Sigmoid colon (tissue), 7 donors: Measurements from ENCODE around the gene TGFBR1. TPM values are rescaled to one million over a fixed set of nuclear protein-coding genes. Genes with fewer than 3 reads are reported as not detected.

Experiments
- DNase-seq: peaks from one replicate; pipeline ENCODE4 v3.0.0-alpha.2; 2019
- H3K27ac ChIP-seq, 4 donors: fragments of 200-600 bp; sonication (generic); one replicate each; pipeline ENCODE4 v1.5.1; 2016 to 2019; ENCODE audit warnings: mild to moderate bottlenecking in 1 of 4
- H3K27me3 ChIP-seq, 3 donors: fragments of 200-600 bp; sonication (generic); one replicate each; pipeline ENCODE4 v1.5.1; 2019; ENCODE audit warnings: mild to moderate bottlenecking in 1 of 3
- H3K36me3 ChIP-seq, 4 donors: fragments of 200-600 bp; sonication (generic); one replicate each; pipeline ENCODE4 v1.5.1; 2016 to 2019
- H3K4me1 ChIP-seq, 4 donors: fragments of 200-600 bp; sonication (generic); one replicate each; pipeline ENCODE4 v1.5.1; 2017 to 2019
- H3K4me3 ChIP-seq, 4 donors: fragments of 200-600 bp; sonication (generic); one replicate each; pipeline ENCODE4 v1.5.1; 2017 to 2019; ENCODE audit warnings: mild to moderate bottlenecking in 2 of 4, moderate library complexity in 1 of 4
- H3K9me3 ChIP-seq, 4 donors: fragments of 200-600 bp in 3 of 4; sonication (generic) in 3 of 4; one replicate each; pipeline versions ENCODE4 v1.5.1 to v1.6.1; 2013 to 2019
- CTCF ChIP-seq, 4 experiments: fragments of 450-650 bp in 3 of 4; fragments of 200-600 bp in 1 of 4; IDR thresholded peaks; one replicate each; pipeline ENCODE4 v1.5.1; 2016 to 2019; ENCODE audit warnings: antibody characterized with exemption in 4 of 4, mild to moderate bottlenecking in 3 of 4, moderate library complexity in 2 of 4
- EP300 ChIP-seq, 4 donors: sonication (generic); formaldehyde crosslinking; IDR thresholded peaks; one replicate each; pipeline ENCODE4 v1.6.1; 2017; ENCODE audit warnings: antibody characterized with exemption in 4 of 4
- POLR2A ChIP-seq, 2 donors: fragments of 450-650 bp; IDR thresholded peaks; one replicate each; pipeline ENCODE4 v1.6.1; 2016; ENCODE audit warnings: antibody characterized with exemption in 2 of 2, mild to moderate bottlenecking in 2 of 2, moderate library complexity in 2 of 2
- POLR2AphosphoS5 ChIP-seq, 4 donors: sonication (generic); formaldehyde crosslinking; IDR thresholded peaks; one replicate each; pipeline ENCODE4 v1.6.1; 2017; ENCODE audit warnings: antibody characterized with exemption in 4 of 4
- WGBS, 2 donors: extraction: QIAGEN DNeasy Blood & Tissue Kit; methylation state at CpG; one replicate each; pipeline ENCODE4 v1.1.7; 2013; 5-methylcytosine and 5-hydroxymethylcytosine counted together
- intact Hi-C: fragments of 100-400 bp; cut with DNase I; formaldehyde crosslinking; loops from one replicate; pipeline ENCODE4 v1.15.1; 2023
- polyA plus RNA-seq, 3 donors: library from polyadenylated mRNA; stranded (reverse); fragments of 200-250 nt; gene quantifications; one replicate each; pipeline ENCODE4 v1.2.3, GENCODE V29; 2013
- total RNA-seq, 4 donors: library from RNA; depleted of rRNA; stranded (reverse); fragments of >200 nt; gene quantifications; one replicate each; pipeline ENCODE4 v1.1.0, GENCODE V29; 2016
- donor health status: healthy with polysubstance abuse.
- donor health status: Bipolar disorder and iron deficiency.
- donor health status: healthy.

Gene TGFBR1
- total and polyA plus RNA-seq, 7 donors = 3.9 to 84.3 (median 48.4) TPM

GRCh38 chr9:99171225-99172123 lies 66.6 kb downstream of the TGFBR1 start:
- no peaks in the 10 kb centered on the region for H3K27me3 ChIP-seq
- H3K4me3 ChIP-seq = no peak overlapping the region
- no peaks in the 10 kb centered on the region for H3K9me3 ChIP-seq
- H3K36me3 ChIP-seq = no peaks in the 10 kb centered on the region
- H3K27ac ChIP-seq = no peak overlapping the region
- no peak for TF ChIP-seq EP300 (IDR thresholded peaks at IDR 0.05)
- peaks cover 0 to 12% (median 10%) of the 10 kb centered on the region in 4 donors for H3K4me1 ChIP-seq
- DNase-seq = no peak
- intact Hi-C loops = no loop called here
- WGBS, 2 donors = 89% methylated on average over 15 of the region's 15 CpGs

GRCh38 chr9:99172124-99173091 lies 67.5 kb downstream of the TGFBR1 start:
- H3K27ac ChIP-seq = no peak overlapping the region
- intact Hi-C loops = no loop called here
- H3K4me3 ChIP-seq = no peak overlapping the region
- no peaks in the 10 kb centered on the region for H3K9me3 ChIP-seq
- no peak for DNase-seq
- H3K36me3 ChIP-seq = no peaks in the 10 kb centered on the region
- TF ChIP-seq POLR2A (IDR thresholded peaks at IDR 0.05) (no peak), CTCF (IDR thresholded peaks at IDR 0.05) (no peak), POLR2AphosphoS5 (IDR thresholded peaks at IDR 0.05) (no peak), EP300 (IDR thresholded peaks at IDR 0.05) (no peak)
- no peaks in the 10 kb centered on the region for H3K27me3 ChIP-seq
- H3K4me1 ChIP-seq = peaks cover 0 to 12% (median 10%) of the 10 kb centered on the region in 4 donors
- 66 to 81% methylated on average over 10 of the region's 10 CpGs for WGBS, 2 donors

GRCh38 chr9:99173570-99174504 lies 68.9 kb downstream of the TGFBR1 start:
- no peak for DNase-seq
- TF ChIP-seq POLR2A (IDR thresholded peaks at IDR 0.05) = no peak
- no peak for TF ChIP-seq EP300 (IDR thresholded peaks at IDR 0.05)
- H3K4me1 ChIP-seq = peaks cover 0 to 12% (median 10%) of the 10 kb centered on the region in 4 donors
- intact Hi-C loops = no loop called here
- WGBS, 2 donors = 27 to 75% methylated on average over 10 of the region's 10 CpGs
- no peak overlapping the region for H3K27ac ChIP-seq
- H3K36me3 ChIP-seq = no peaks in the 10 kb centered on the region
- no peaks in the 10 kb centered on the region for H3K27me3 ChIP-seq
- H3K4me3 ChIP-seq = no peak overlapping the region
- no peaks in the 10 kb centered on the region for H3K9me3 ChIP-seq

GRCh38 chr9:99176527-99177013 lies 71.7 kb downstream of the TGFBR1 start:
- TF ChIP-seq POLR2A (IDR thresholded peaks at IDR 0.05) (no peak), CTCF (IDR thresholded peaks at IDR 0.05) (no peak), POLR2AphosphoS5 (IDR thresholded peaks at IDR 0.05) (no peak), EP300 (IDR thresholded peaks at IDR 0.05) (no peak)
- 36 to 72% methylated on average over 4 of the region's 4 CpGs for WGBS, 2 donors
- H3K9me3 ChIP-seq = no peaks in the 10 kb centered on the region
- no peak for DNase-seq
- H3K27ac ChIP-seq = no peak overlapping the region
- no peaks in the 10 kb centered on the region for H3K36me3 ChIP-seq
- H3K4me1 ChIP-seq = no peaks in the 10 kb centered on the region
- H3K4me3 ChIP-seq = no peak overlapping the region
- intact Hi-C loops = no loop called here
- H3K27me3 ChIP-seq = no peaks in the 10 kb centered on the region
